A549 (cell line): ENCODE data around the gene FAM3C. TPM values are rescaled to one million over a fixed set of nuclear protein-coding genes. Genes with fewer than 3 reads are reported as not detected.
"Not testable (repeated sequence)": the region's sequence is repeated elsewhere in the genome, so short reads cannot be mapped to it uniquely, and the experiment has no call there.

Experiments used
- ATAC-seq, 2 experiments: fragments of 200-7000 bp in 1 of 2; fragments of >200 bp in 1 of 2; cut with Nextera tagmentation in 1 of 2; cut with Tn5 transposase in 1 of 2; 3 replicates each; pipeline versions ENCODE4 v1.8.0 to v1.9.1; 2018 to 2020; ENCODE audit warnings: mild to moderate bottlenecking in 1 of 2, moderate library complexity in 1 of 2
- CTCF ChIA-PET: fragments of 300-600 bp; sonication (Branson Sonifier 250); formaldehyde crosslinking; extraction: SDS; loops from one replicate; lab custom pipeline; 2021; ENCODE audit warnings: antibody characterized with exemption, inconsistent platforms; lab: Yijun Ruan, JAX
- POLR2A ChIA-PET: fragments of 350-600 bp; formaldehyde crosslinking; extraction: SDS; loops from one replicate; lab custom pipeline; 2021; ENCODE audit warnings: antibody characterized with exemption, inconsistent platforms; lab: Yijun Ruan, JAX
- DNase-seq, 2 experiments: peaks; one replicate each; pipeline versions ENCODE4 v3.0.0 to v3.0.0-alpha.2; 2011 to 2016; ENCODE audit warnings: low read depth in 1 of 2, low spot score in 1 of 2
- FAIRE-seq: peaks from 2 replicates; lab custom pipeline; 2011; peaks lifted over from hg19 to GRCh38; lab: Jason Lieb, UNC
- H3K27ac ChIP-seq, 2 experiments: fragments of >200 bp; sonication (Bioruptor Twin); formaldehyde crosslinking; 3 replicates each; pipeline ENCODE4 v1.5.1; 2016 to 2017
- H3K4me1 ChIP-seq: fragments of >200 bp; sonication (Bioruptor Twin); formaldehyde crosslinking; 3 replicates; pipeline ENCODE4 v1.6.1; 2016
- H3K4me2 ChIP-seq: fragments of >200 bp; sonication (Bioruptor Twin); formaldehyde crosslinking; 3 replicates; pipeline ENCODE4 v1.6.1; 2016
- H3K4me3 ChIP-seq: fragments of >200 bp; sonication (Bioruptor Twin); formaldehyde crosslinking; 3 replicates; pipeline ENCODE4 v1.5.1; 2016
- H3K9me3 ChIP-seq: fragments of >200 bp; sonication (Bioruptor Twin); formaldehyde crosslinking; 3 replicates; pipeline ENCODE4 v1.6.1; 2016
- BHLHE40 ChIP-seq: IDR thresholded peaks from 2 replicates; pipeline ENCODE4 v1.6.1; 2012; ENCODE audit warnings: low read depth, low read length, inconsistent platforms
- CEBPB ChIP-seq, 2 experiments: fragments of >200 bp in 1 of 2; sonication (Bioruptor Twin) in 1 of 2; formaldehyde crosslinking in 1 of 2; IDR thresholded peaks; 2 replicates each; pipeline ENCODE4 v1.6.1; 2012 to 2016
- CHD4 ChIP-seq: fragments of 200-600 bp; sonication (generic); IDR thresholded peaks from 2 replicates; pipeline ENCODE4 v1.6.1; 2016; ENCODE audit warnings: antibody characterized with exemption, mild to moderate bottlenecking, borderline replicate concordance
- HDAC2 ChIP-seq: fragments of 200-600 bp; sonication (generic); IDR thresholded peaks from 2 replicates; pipeline ENCODE4 v1.6.1; 2016
- HOXA7 ChIP-seq: fragments of 250-450 bp; sonication (Bioruptor Pico); IDR thresholded peaks from 2 replicates; pipeline ENCODE4 v1.5.0; 2020; ENCODE audit warnings: mild to moderate bottlenecking, moderate library complexity
- JUN ChIP-seq, 2 experiments: fragments of >200 bp; sonication (Bioruptor Twin); formaldehyde crosslinking; IDR thresholded peaks; 2 replicates in 1 of 2; 3 replicates in 1 of 2; pipeline ENCODE4 v1.6.1; 2016 to 2017
- JUNB ChIP-seq: fragments of >200 bp; sonication (Bioruptor Twin); formaldehyde crosslinking; IDR thresholded peaks from 2 replicates; pipeline ENCODE4 v1.6.1; 2016
- MAZ ChIP-seq: fragments of 150-350 bp; IDR thresholded peaks from 2 replicates; pipeline ENCODE4 v1.6.1; 2014; ENCODE audit warnings: antibody characterized with exemption, low read depth, low read length, borderline replicate concordance
- MYC ChIP-seq: IDR thresholded peaks from 2 replicates; pipeline ENCODE4 v1.6.1; 2012; ENCODE audit warnings: mild to moderate bottlenecking, inconsistent platforms, low read length, improper control_type of control experiment, borderline replicate concordance
- NFE2L2 ChIP-seq: fragments of 150-350 bp; conservative IDR thresholded peaks from 2 replicates; pipeline ENCODE4 v1.6.1; 2014; ENCODE audit warnings: low read length
- PHF8 ChIP-seq: fragments of 200-600 bp; sonication (generic); IDR thresholded peaks from 2 replicates; pipeline ENCODE4 v1.6.1; 2016; ENCODE audit warnings: low read depth, mild to moderate bottlenecking, antibody characterized with exemption, moderate library complexity, borderline replicate concordance
- POLR2AphosphoS2 ChIP-seq: conservative IDR thresholded peaks from 2 replicates; pipeline ENCODE4 v1.6.1; 2012; ENCODE audit warnings: low read length, improper control_type of control experiment, inconsistent platforms
- RAD21 ChIP-seq, 2 experiments: fragments of >200 bp in 1 of 2; sonication (Bioruptor Twin) in 1 of 2; formaldehyde crosslinking in 1 of 2; IDR thresholded peaks in 1 of 2; conservative IDR thresholded peaks in 1 of 2; 2 replicates in 1 of 2; 3 replicates in 1 of 2; pipeline ENCODE4 v1.6.1; 2012 to 2018; ENCODE audit warnings: inconsistent platforms in 1 of 2
- RARB ChIP-seq: fragments of 250-450 bp; sonication (Bioruptor Pico); IDR thresholded peaks from 2 replicates; pipeline ENCODE4 v1.8.0; 2021; ENCODE audit warnings: mild to moderate bottlenecking, moderate library complexity
- RNF2 ChIP-seq: fragments of 200-600 bp; sonication (generic); IDR thresholded peaks from 2 replicates; pipeline ENCODE4 v1.6.1; 2016; ENCODE audit warnings: low read depth, mild to moderate bottlenecking, antibody characterized with exemption, moderate library complexity, borderline replicate concordance
- TFCP2L1 ChIP-seq: fragments of 250-450 bp; sonication (Bioruptor Pico); IDR thresholded peaks from 2 replicates; pipeline ENCODE4 v1.5.0; 2021; ENCODE audit warnings: mild to moderate bottlenecking
- ZFP36 ChIP-seq: fragments of 450-650 bp; IDR thresholded peaks from 2 replicates; pipeline ENCODE4 v1.6.1; 2014; ENCODE audit warnings: borderline replicate concordance; ENCODE audit not compliant: partially characterized antibody
- ZSCAN20 ChIP-seq: fragments of 250-450 bp; sonication (Bioruptor Pico); IDR thresholded peaks from 2 replicates; pipeline ENCODE4 v1.8.0; 2022; ENCODE audit warnings: mild to moderate bottlenecking, moderate library complexity
- WGBS: methylation state at CpG from one replicate; pipeline ENCODE4 v1.1.6; 2017; ENCODE audit errors: missing lambda C conversion rate; 5-methylcytosine and 5-hydroxymethylcytosine counted together
- polyA plus RNA-seq, 4 experiments: library from polyadenylated mRNA; depleted of rRNA in 3 of 4; stranded (reverse); fragments of >200 nt; fragmentation: RNase III in 1 of 4; extraction: RNeasy Plus Mini Kit Qiagen cat#74134 plus additional on column Dnase treatment in 1 of 4; gene quantifications; 2 replicates in 3 of 4; 3 replicates in 1 of 4; pipeline ENCODE4 v1.2.3, GENCODE V29; 2011 to 2017
- TF ChIP-seq, protein P1 (sequence below): fragments of >200 bp; sonication (Bioruptor Twin); formaldehyde crosslinking; IDR thresholded peaks from 3 replicates; pipeline ENCODE4 v1.5.1; 2016
- TF ChIP-seq, protein P2 (sequence below): fragments of 250-450 bp; sonication (Bioruptor Pico); IDR thresholded peaks from 2 replicates; pipeline ENCODE4 v1.5.0; 2021; ENCODE audit warnings: mild to moderate bottlenecking, moderate library complexity, borderline replicate concordance
- TF ChIP-seq, protein P3 (sequence below): fragments of >200 bp; sonication (Bioruptor Twin); formaldehyde crosslinking; IDR thresholded peaks from 2 replicates; pipeline ENCODE4 v1.6.1; 2016

The FAM3C gene
- polyA plus RNA-seq, 2 of the 4 experiments (the other 2 are of a cell fraction) = 29.4 to 46.4 TPM

DNA sequence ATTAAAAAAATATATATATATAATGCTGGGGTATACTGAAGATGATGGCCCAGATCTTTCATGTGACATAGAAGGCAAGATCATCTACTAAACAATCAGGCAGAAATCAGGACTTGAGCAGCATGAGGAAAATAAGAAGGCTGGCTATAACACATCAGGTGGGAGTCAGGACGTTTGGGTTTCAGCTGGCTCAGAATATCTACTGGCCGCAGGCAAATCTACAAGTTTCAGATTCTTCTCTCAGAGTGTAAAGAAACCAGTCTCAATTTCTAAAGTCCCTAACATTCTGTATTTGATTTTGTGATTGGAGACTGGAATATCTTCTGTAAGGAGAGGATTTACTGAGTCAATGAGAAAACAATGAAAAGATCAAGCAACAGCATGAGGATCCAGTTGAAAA lies 37.7 kb upstream of the FAM3C start:
- FAIRE-seq = no peak
- no peak for ATAC-seq
- Histone ChIP-seq H3K4me3 (no peak overlapping the region), H3K9me3 (no peaks in the 10 kb centered on the region), H3K4me1 (no peaks in the 10 kb centered on the region), H3K27ac (no peak overlapping the region), H3K4me2 (no peak overlapping the region)
- DNase-seq = no peak
- POLR2A ChIA-PET = no interaction called here
- WGBS = 45% methylated on average over 2 of the region's 2 CpGs
- TF ChIP-seq, protein P1, sequence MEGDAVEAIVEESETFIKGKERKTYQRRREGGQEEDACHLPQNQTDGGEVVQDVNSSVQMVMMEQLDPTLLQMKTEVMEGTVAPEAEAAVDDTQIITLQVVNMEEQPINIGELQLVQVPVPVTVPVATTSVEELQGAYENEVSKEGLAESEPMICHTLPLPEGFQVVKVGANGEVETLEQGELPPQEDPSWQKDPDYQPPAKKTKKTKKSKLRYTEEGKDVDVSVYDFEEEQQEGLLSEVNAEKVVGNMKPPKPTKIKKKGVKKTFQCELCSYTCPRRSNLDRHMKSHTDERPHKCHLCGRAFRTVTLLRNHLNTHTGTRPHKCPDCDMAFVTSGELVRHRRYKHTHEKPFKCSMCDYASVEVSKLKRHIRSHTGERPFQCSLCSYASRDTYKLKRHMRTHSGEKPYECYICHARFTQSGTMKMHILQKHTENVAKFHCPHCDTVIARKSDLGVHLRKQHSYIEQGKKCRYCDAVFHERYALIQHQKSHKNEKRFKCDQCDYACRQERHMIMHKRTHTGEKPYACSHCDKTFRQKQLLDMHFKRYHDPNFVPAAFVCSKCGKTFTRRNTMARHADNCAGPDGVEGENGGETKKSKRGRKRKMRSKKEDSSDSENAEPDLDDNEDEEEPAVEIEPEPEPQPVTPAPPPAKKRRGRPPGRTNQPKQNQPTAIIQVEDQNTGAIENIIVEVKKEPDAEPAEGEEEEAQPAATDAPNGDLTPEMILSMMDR = no peak
- TF ChIP-seq ZSCAN20 (CRISPR knock-in tag) = no peak
- TF ChIP-seq CEBPB (IDR thresholded peaks at IDR 0.05) = no peak
- TF ChIP-seq RNF2 = no peak
- TF ChIP-seq MAZ = no peak
- TF ChIP-seq CHD4 = no peak
- no peak for TF ChIP-seq JUN (IDR thresholded peaks at IDR 0.05)
- TF ChIP-seq JUNB = no peak
- TF ChIP-seq RARB (CRISPR knock-in tag) = no peak
- CTCF ChIA-PET = interaction anchor here (0.8 kb wide), 1 partner anchor 25 kb away, joined by 4 read pairs; no protein-coding TSS in a partner anchor

DNA sequence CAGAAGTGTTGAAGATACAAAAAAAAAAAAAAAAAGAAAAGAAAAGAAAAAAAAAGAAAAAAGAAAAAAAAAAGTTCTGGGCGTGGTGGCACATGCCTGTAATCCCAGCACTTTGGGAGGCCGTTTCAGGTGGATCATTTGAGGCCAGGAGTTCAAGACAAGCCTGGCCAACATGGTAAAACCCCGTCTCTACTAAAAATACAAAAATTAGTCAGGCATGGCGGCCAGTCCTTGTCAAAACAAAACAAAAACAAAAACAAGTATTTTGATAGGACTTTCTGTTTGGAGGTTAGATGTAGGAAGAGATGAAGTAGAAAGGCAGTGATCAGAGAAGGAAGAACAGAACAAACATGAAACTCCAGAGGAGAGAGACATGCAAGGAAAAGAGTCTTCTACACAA lies 36.4 kb upstream of the FAM3C start:
- WGBS = 16% methylated on average over 4 of the region's 4 CpGs
- DNase-seq, H3K4me2 ChIP-seq, ATAC-seq, POLR2A ChIA-PET, H3K9me3 ChIP-seq, FAIRE-seq, H3K4me1 ChIP-seq, H3K4me3 ChIP-seq, H3K27ac ChIP-seq, CTCF ChIA-PET: not testable (repeated sequence)

- 26% methylated on average over 2 of the region's 2 CpGs for WGBS
- POLR2A ChIA-PET = no interaction called here
- ATAC-seq = no peak
- Histone ChIP-seq H3K4me1 (no peaks in the 10 kb centered on the region), H3K4me3 (no peak overlapping the region), H3K27ac (no peak overlapping the region), H3K9me3 (no peaks in the 10 kb centered on the region), H3K4me2 (no peak overlapping the region)
- CTCF ChIA-PET = no interaction called here
- FAIRE-seq = no peak
- no peak for TF ChIP-seq HOXA7 (CRISPR knock-in tag)
- TF ChIP-seq TFCP2L1 (CRISPR knock-in tag) = no peak
- TF ChIP-seq, protein P2, sequence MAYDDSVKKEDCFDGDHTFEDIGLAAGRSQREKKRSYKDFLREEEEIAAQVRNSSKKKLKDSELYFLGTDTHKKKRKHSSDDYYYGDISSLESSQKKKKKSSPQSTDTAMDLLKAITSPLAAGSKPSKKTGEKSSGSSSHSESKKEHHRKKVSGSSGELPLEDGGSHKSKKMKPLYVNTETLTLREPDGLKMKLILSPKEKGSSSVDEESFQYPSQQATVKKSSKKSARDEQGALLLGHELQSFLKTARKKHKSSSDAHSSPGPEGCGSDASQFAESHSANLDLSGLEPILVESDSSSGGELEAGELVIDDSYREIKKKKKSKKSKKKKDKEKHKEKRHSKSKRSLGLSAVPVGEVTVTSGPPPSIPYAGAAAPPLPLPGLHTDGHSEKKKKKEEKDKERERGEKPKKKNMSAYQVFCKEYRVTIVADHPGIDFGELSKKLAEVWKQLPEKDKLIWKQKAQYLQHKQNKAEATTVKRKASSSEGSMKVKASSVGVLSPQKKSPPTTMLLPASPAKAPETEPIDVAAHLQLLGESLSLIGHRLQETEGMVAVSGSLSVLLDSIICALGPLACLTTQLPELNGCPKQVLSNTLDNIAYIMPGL = no peak
- TF ChIP-seq, protein P1 = no peak
- TF ChIP-seq MYC = no peak
- TF ChIP-seq POLR2AphosphoS2 = no peak
- TF ChIP-seq BHLHE40 = no peak
- TF ChIP-seq JUN (IDR thresholded peaks at IDR 0.05) = no peak
- TF ChIP-seq RNF2 = no peak
- TF ChIP-seq, protein P3, sequence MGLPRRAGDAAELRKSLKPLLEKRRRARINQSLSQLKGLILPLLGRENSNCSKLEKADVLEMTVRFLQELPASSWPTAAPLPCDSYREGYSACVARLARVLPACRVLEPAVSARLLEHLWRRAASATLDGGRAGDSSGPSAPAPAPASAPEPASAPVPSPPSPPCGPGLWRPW = no peak
- TF ChIP-seq PHF8 = no peak
- no peak for TF ChIP-seq RAD21 (conservative IDR thresholded peaks at IDR 0.05 in 1 of 2, IDR thresholded peaks at IDR 0.05 in 1 of 2)
- no peak for TF ChIP-seq NFE2L2
- TF ChIP-seq HDAC2 = no peak
- TF ChIP-seq ZFP36 = no peak
- no peak for TF ChIP-seq CEBPB (IDR thresholded peaks at IDR 0.05)
- no peak for DNase-seq
Observed at GRCh38 chr7:121431996-121432395, 35.9 kb upstream of the FAM3C start.
